CD8-positive, alpha-beta memory T cell (primary cell): ENCODE results near the gene CCDC110. TPM values are rescaled to one million over a fixed set of nuclear protein-coding genes. Genes with fewer than 3 reads are reported as not detected.

Source experiments
- CTCF ChIA-PET: fragments of 350-600 bp; sonication (Branson Sonifier 250); formaldehyde crosslinking; loops from one replicate; lab custom pipeline; 2021; ENCODE audit warnings: antibody characterized with exemption; lab: Charles Lee
- POLR2A ChIA-PET: fragments of 350-600 bp; sonication (Branson Sonifier 250); formaldehyde crosslinking; loops from one replicate; lab custom pipeline; 2021; ENCODE audit warnings: antibody characterized with exemption; lab: Charles Lee
- DNase-seq, 5 donors: peaks; one replicate each; pipeline versions ENCODE4 v3.0.0 to v3.0.0-alpha.2; 2020 to 2022; ENCODE audit warnings: mixed read lengths in 1 of 5
- H3K27ac ChIP-seq: one replicate; pipeline ENCODE4 v1.7.0; 2013; ENCODE audit warnings: low read depth, mild to moderate bottlenecking, low read length, moderate library complexity
- H3K27me3 ChIP-seq: 2 replicates; pipeline ENCODE4 v1.7.0; 2013; ENCODE audit warnings: low read length, mild to moderate bottlenecking; ENCODE audit not compliant: insufficient read depth, poor library complexity, severe bottlenecking
- H3K36me3 ChIP-seq: 2 replicates; pipeline ENCODE4 v1.7.0; 2013; ENCODE audit warnings: mild to moderate bottlenecking, low read length, moderate library complexity; ENCODE audit not compliant: insufficient read depth
- H3K4me1 ChIP-seq: 2 replicates; pipeline ENCODE4 v1.7.0; 2013; ENCODE audit warnings: mild to moderate bottlenecking, low read length, moderate library complexity; ENCODE audit not compliant: insufficient read depth
- H3K4me3 ChIP-seq: 2 replicates; pipeline ENCODE4 v1.7.0; 2013; ENCODE audit warnings: mild to moderate bottlenecking, low read length
- H3K9me3 ChIP-seq: 2 replicates; pipeline ENCODE4 v1.7.0; 2013; ENCODE audit warnings: mild to moderate bottlenecking, low read length
- H3K27ac Mint-ChIP-seq, 8 donors: one replicate each; pipeline ENCODE4 v1.8.0; 2020 to 2021; ENCODE audit warnings: mixed read lengths in 8 of 8, mild to moderate bottlenecking in 6 of 8, inconsistent platforms in 3 of 8, moderate library complexity in 3 of 8
- H3K27me3 Mint-ChIP-seq, 2 donors: one replicate each; pipeline ENCODE4 v1.8.0; 2020 to 2021; ENCODE audit warnings: mixed read lengths in 2 of 2, mild to moderate bottlenecking in 1 of 2, moderate library complexity in 1 of 2
- H3K36me3 Mint-ChIP-seq, 3 donors: one replicate each; pipeline ENCODE4 v1.8.0; 2020 to 2021; ENCODE audit warnings: mixed read lengths in 3 of 3, inconsistent platforms in 1 of 3, mild to moderate bottlenecking in 1 of 3
- H3K4me1 Mint-ChIP-seq, 3 donors: one replicate each; pipeline ENCODE4 v1.8.0; 2020 to 2021; ENCODE audit warnings: mixed read lengths in 3 of 3, inconsistent platforms in 1 of 3, mild to moderate bottlenecking in 1 of 3
- H3K4me3 Mint-ChIP-seq, 7 donors: one replicate each; pipeline ENCODE4 v1.8.0; 2020 to 2021; ENCODE audit warnings: mixed read lengths in 7 of 7, mild to moderate bottlenecking in 6 of 7, moderate library complexity in 4 of 7, inconsistent platforms in 2 of 7
- H3K9me3 Mint-ChIP-seq, 5 donors: one replicate each; pipeline ENCODE4 v1.8.0; 2020 to 2022; ENCODE audit warnings: mixed read lengths in 5 of 5, mild to moderate bottlenecking in 3 of 5, moderate library complexity in 2 of 5, inconsistent platforms in 1 of 5
- polyA plus RNA-seq: library from polyadenylated mRNA; unstranded; fragments of 300-500 nt; fragmentation: Illumina TruSeq; gene quantifications from one replicate; pipeline ENCODE4 v1.2.3, GENCODE V29; 2021
- total RNA-seq, 2 experiments: library from RNA; stranded (reverse); gene quantifications; one replicate each; pipeline ENCODE4 v1.2.3, GENCODE V29; 2021

The CCDC110 gene
- total and polyA plus RNA-seq, 3 experiments from 2014 or later, result not detected

- no peaks in the 10 kb centered on the region for H3K4me1 ChIP-seq
- H3K27me3 Mint-ChIP-seq, result peaks cover 17 to 34% of the 10 kb centered on the region in 2 donors
- no peaks in the 10 kb centered on the region for H3K27me3 ChIP-seq
- CTCF ChIA-PET, result no interaction called here
- H3K27ac ChIP-seq, result no peak overlapping the region
- no peaks in the 10 kb centered on the region for H3K36me3 ChIP-seq
- no peak overlapping the region for H3K27ac Mint-ChIP-seq
- H3K4me3 Mint-ChIP-seq, result no peak overlapping the region
- H3K4me3 ChIP-seq, result no peak overlapping the region
- no peaks in the 10 kb centered on the region for H3K9me3 ChIP-seq
- no peaks in the 10 kb centered on the region for H3K4me1 Mint-ChIP-seq
- peaks cover 3 to 8% (median 5%) of the 10 kb centered on the region in 5 donors for H3K9me3 Mint-ChIP-seq
- no peak for DNase-seq
- no peaks in the 10 kb centered on the region for H3K36me3 Mint-ChIP-seq
- POLR2A ChIA-PET, result no interaction called here
Observed at GRCh38 chr4:185500035-185500434, 28.5 kb upstream of the CCDC110 start.

- ChIA-PET POLR2A (no interaction called here), CTCF (no interaction called here)
- H3K36me3 ChIP-seq, result no peaks in the 10 kb centered on the region
- H3K4me3 Mint-ChIP-seq, result no peak overlapping the region
- no peak overlapping the region for H3K27ac Mint-ChIP-seq
- H3K4me1 ChIP-seq, result no peaks in the 10 kb centered on the region
- H3K4me1 Mint-ChIP-seq, result peaks cover 0 to 7% (median 1%) of the 10 kb centered on the region in 3 donors
- peaks cover 8 to 25% (median 18%) of the 10 kb centered on the region in 5 donors for H3K9me3 Mint-ChIP-seq
- no peak for DNase-seq
- no peak overlapping the region for H3K4me3 ChIP-seq
- peaks cover 0 to 13% (median 1%) of the 10 kb centered on the region in 3 donors for H3K36me3 Mint-ChIP-seq
- H3K27me3 Mint-ChIP-seq, result peaks cover 27 to 56% of the 10 kb centered on the region in 2 donors
- no peaks in the 10 kb centered on the region for H3K9me3 ChIP-seq
- H3K27me3 ChIP-seq, result peaks cover 3% of the 10 kb centered on the region
- no peak overlapping the region for H3K27ac ChIP-seq
Observed at GRCh38 chr4:185488650-185489049, 17.1 kb upstream of the CCDC110 start.

GRCh38 chr4:185481401-185481800 lies 9.9 kb upstream of the CCDC110 start:
- Mint-ChIP-seq H3K27me3 (peaks cover 25 to 53% of the 10 kb centered on the region in 2 donors), H3K27ac (no peak overlapping the region), H3K4me3 (no peak overlapping the region), H3K36me3 (no peaks in the 10 kb centered on the region), H3K9me3 (peaks cover 0 to 2% (median 0%) of the 10 kb centered on the region in 5 donors), H3K4me1 (no peaks in the 10 kb centered on the region)
- H3K36me3 ChIP-seq, result no peaks in the 10 kb centered on the region
- POLR2A ChIA-PET, result no interaction called here
- no peaks in the 10 kb centered on the region for H3K4me1 ChIP-seq
- H3K9me3 ChIP-seq, result no peaks in the 10 kb centered on the region
- DNase-seq, result no peak
- no peak overlapping the region for H3K27ac ChIP-seq
- CTCF ChIA-PET, result interaction anchor here (2.2 kb wide), 1 partner anchor 10 kb away, joined by 5 read pairs; the partner anchor contains the start of gene CCDC110
- H3K27me3 ChIP-seq, result peaks cover 8% of the 10 kb centered on the region
- H3K4me3 ChIP-seq, result no peak overlapping the region

GRCh38 chr4:185480016-185480732 lies 8.6 kb upstream of the CCDC110 start:
- no peak for DNase-seq
- Mint-ChIP-seq H3K4me1 (no peaks in the 10 kb centered on the region), H3K27me3 (peaks cover 15 to 45% of the 10 kb centered on the region in 2 donors), H3K27ac (no peak overlapping the region), H3K36me3 (no peaks in the 10 kb centered on the region), H3K9me3 (no peaks in the 10 kb centered on the region), H3K4me3 (no peak overlapping the region)
- no peak overlapping the region for H3K4me3 ChIP-seq
- CTCF ChIA-PET, result no interaction called here
- H3K36me3 ChIP-seq, result no peaks in the 10 kb centered on the region
- no peak overlapping the region for H3K27ac ChIP-seq
- POLR2A ChIA-PET, result no interaction called here
- no peaks in the 10 kb centered on the region for H3K4me1 ChIP-seq
- peaks cover 8% of the 10 kb centered on the region for H3K27me3 ChIP-seq
- no peaks in the 10 kb centered on the region for H3K9me3 ChIP-seq

GRCh38 chr4:185479507-185479971 lies 8.0 kb upstream of the CCDC110 start:
- no peak overlapping the region for H3K4me3 ChIP-seq
- DNase-seq, result no peak

GRCh38 chr4:185473247-185473646 lies 1.7 kb upstream of the CCDC110 start:
- Histone ChIP-seq H3K36me3 (no peaks in the 10 kb centered on the region), H3K4me1 (peaks cover 5% of the 10 kb centered on the region), H3K27ac (no peak overlapping the region), H3K27me3 (no peaks in the 10 kb centered on the region), H3K4me3 (no peak overlapping the region), H3K9me3 (no peaks in the 10 kb centered on the region)
- DNase-seq, result no peak
- no peaks in the 10 kb centered on the region for H3K36me3 Mint-ChIP-seq
- POLR2A ChIA-PET, result no interaction called here
- H3K9me3 Mint-ChIP-seq, result no peaks in the 10 kb centered on the region
- peaks cover 7 to 11% (median 11%) of the 10 kb centered on the region in 3 donors for H3K4me1 Mint-ChIP-seq
- H3K4me3 Mint-ChIP-seq, result peak overlapping the region in 2 of 7 donors; percentile 5 to 56
- CTCF ChIA-PET, result no interaction called here
- H3K27me3 Mint-ChIP-seq, result peaks cover 12 to 15% of the 10 kb centered on the region in 2 donors
- no peak overlapping the region for H3K27ac Mint-ChIP-seq

More at GRCh38 chr4:185479507-185479971, 8.0 kb upstream of the CCDC110 start:
- no peaks in the 10 kb centered on the region for H3K36me3 ChIP-seq
- ChIA-PET CTCF (no interaction called here), POLR2A (no interaction called here)
- H3K4me1 ChIP-seq, result no peaks in the 10 kb centered on the region
- Mint-ChIP-seq H3K4me3 (no peak overlapping the region), H3K4me1 (no peaks in the 10 kb centered on the region), H3K36me3 (no peaks in the 10 kb centered on the region), H3K27ac (no peak overlapping the region), H3K27me3 (peaks cover 13 to 42% of the 10 kb centered on the region in 2 donors), H3K9me3 (no peaks in the 10 kb centered on the region)
- H3K27me3 ChIP-seq, result peaks cover 8% of the 10 kb centered on the region
- H3K9me3 ChIP-seq, result no peaks in the 10 kb centered on the region
- H3K27ac ChIP-seq, result no peak overlapping the region

- H3K9me3 Mint-ChIP-seq, result no peaks in the 10 kb centered on the region
- H3K4me3 ChIP-seq, result peak overlapping the region; percentile 61
- peaks cover 7 to 11% (median 11%) of the 10 kb centered on the region in 3 donors for H3K4me1 Mint-ChIP-seq
- peak overlapping the region in 7 of 8 donors; percentile 4 to 88 (median 78) for H3K27ac Mint-ChIP-seq
- CTCF ChIA-PET, result interaction anchor here (1.1 to 1.3 kb wide), 3 partner anchors 10 to 126 kb away, joined by 4 to 5 read pairs (median 5); a partner anchor contains a TSS
- H3K9me3 ChIP-seq, result no peaks in the 10 kb centered on the region
- peaks cover 5% of the 10 kb centered on the region in 2 donors for H3K27me3 Mint-ChIP-seq
- POLR2A ChIA-PET, result interaction anchor here (0.7 to 0.8 kb wide), 2 partner anchors 9 to 76 kb away, joined by 3 to 8 read pairs; partner anchors contain the start of gene ANKRD37
- no peaks in the 10 kb centered on the region for H3K36me3 Mint-ChIP-seq
- DNase-seq, result no peak
- H3K4me1 ChIP-seq, result peaks cover 5% of the 10 kb centered on the region
- peak overlapping the region; percentile 38 for H3K27ac ChIP-seq
- peak overlapping the region; percentile 87 to 92 (median 91) for H3K4me3 Mint-ChIP-seq
- no peaks in the 10 kb centered on the region for H3K27me3 ChIP-seq
- H3K36me3 ChIP-seq, result no peaks in the 10 kb centered on the region
Observed at GRCh38 chr4:185472103-185472542, 590 bp upstream of the CCDC110 start.
